HepG2 (cell line): Measurements from ENCODE around the gene RPS10. TPM values are rescaled to one million over a fixed set of nuclear protein-coding genes. Genes with fewer than 3 reads are reported as not detected.
A peak's percentile ranks its signal among the peaks of the same experiment; 100 is the strongest.

Experiments
- ARID4A ChIP-seq: sonication (generic); formaldehyde crosslinking; IDR thresholded peaks from 2 replicates; pipeline ENCODE4 v1.5.0; 2020; ENCODE audit warnings: mild to moderate bottlenecking, missing genetic modification reagents, borderline replicate concordance
- ATF3 ChIP-seq: sonication (generic); formaldehyde crosslinking; IDR thresholded peaks from 2 replicates; pipeline ENCODE4 v1.4.0; 2020; ENCODE audit warnings: missing genetic modification reagents
- IRF9 ChIP-seq: sonication (generic); formaldehyde crosslinking; IDR thresholded peaks from 2 replicates; pipeline ENCODE4 v1.8.0; 2022; ENCODE audit warnings: missing genetic modification reagents, mild to moderate bottlenecking, borderline replicate concordance
- MIER3 ChIP-seq: IDR thresholded peaks from 2 replicates; pipeline ENCODE4 v1.6.1; 2016; ENCODE audit warnings: missing compliant biosample characterization, borderline replicate concordance
- POLR2AphosphoS5 ChIP-seq: IDR thresholded peaks from 2 replicates; pipeline ENCODE4 v1.6.1; 2012; ENCODE audit warnings: low read depth, low read length
- TGIF2 ChIP-seq: IDR thresholded peaks from 2 replicates; pipeline ENCODE4 v1.6.1; 2016; ENCODE audit warnings: control low read depth, missing compliant biosample characterization
- ZNF160 ChIP-seq: sonication (generic); formaldehyde crosslinking; IDR thresholded peaks from 2 replicates; pipeline ENCODE4 v1.8.0; 2022; ENCODE audit warnings: mild to moderate bottlenecking, inconsistent platforms, missing genetic modification reagents
- ZNF251 ChIP-seq: sonication (generic); formaldehyde crosslinking; IDR thresholded peaks from 2 replicates; pipeline ENCODE4 v1.9.0; 2021; ENCODE audit warnings: mild to moderate bottlenecking, missing genetic modification reagents
- ZNF672 ChIP-seq: sonication (generic); formaldehyde crosslinking; IDR thresholded peaks from 2 replicates; pipeline ENCODE4 v1.8.1; 2022; ENCODE audit warnings: missing genetic modification reagents
- polyA plus RNA-seq, 8 experiments: library from polyadenylated mRNA; depleted of rRNA in 3 of 8; stranded (reverse) in 7 of 8; unstranded in 1 of 8; fragments of >200 nt; fragmentation: Illumina TruSeq in 4 of 8; extraction: Trizol in 4 of 8; gene quantifications; 2 replicates each; pipeline versions ENCODE4 v1.2.1 to v1.2.3, GENCODE V29; 2011 to 2016; ENCODE audit warnings: low read depth in 4 of 8, missing spikeins in 1 of 8, mixed read lengths in 1 of 8; ENCODE audit not compliant: insufficient read depth in 1 of 8
- total RNA-seq, 5 experiments: library from RNA; depleted of rRNA; stranded (reverse); fragments of >200 nt; fragmentation: Illumina TruSeq; extraction: Trizol; gene quantifications; 2 replicates each; pipeline ENCODE4 v1.2.3, GENCODE V29; 2016; ENCODE audit warnings: low read depth in 1 of 5

Gene RPS10
- total and polyA plus RNA-seq, 2 of the 13 experiments (the other 11 are each of a cell fraction or from before 2014, with no cell fraction given) = 2,909 to 4,648 TPM

GRCh38 chr6:34457742-34458735 lies 32.2 kb upstream of the RPS10 start (continued):
- TF ChIP-seq ARID4A (CRISPR knock-in tag) (peak; percentile 32; the same call in 1 of the 2 replicates), IRF9 (CRISPR knock-in tag) (peak; percentile 68; the same call in 1 of the 2 replicates), MIER3 (no peak), ATF3 (CRISPR knock-in tag) (no peak), ZNF251 (CRISPR knock-in tag) (no peak), TGIF2 (no peak), ZNF160 (CRISPR knock-in tag) (no peak), POLR2AphosphoS5 (peak; percentile 90), ZNF672 (CRISPR knock-in tag) (no peak)
